Cardiac septum (tissue), 1 donor: ENCODE results near the gene LILRA5. TPM values are rescaled to one million over a fixed set of nuclear protein-coding genes. Genes with fewer than 3 reads are reported as not detected.
A peak's percentile ranks its signal among the peaks of the same experiment; 100 is the strongest.
"Not testable (repeated sequence)": the region's sequence is repeated elsewhere in the genome, so short reads cannot be mapped to it uniquely, and the experiment has no call there.

Source experiments
- DNase-seq: peaks from one replicate; pipeline ENCODE4 v3.0.0-alpha.2; 2020; ENCODE audit warnings: low spot score
- intact Hi-C: fragments of 100-400 bp; cut with DNase I; formaldehyde crosslinking; loops from one replicate; pipeline ENCODE4 v1.14.0; 2022
- long read RNA-seq: library from polyadenylated mRNA; unstranded; transcript quantifications from one replicate; pipeline ENCODE4 v2.0.0, GENCODE V29; 2021
- total RNA-seq: library from RNA; stranded (reverse); fragmentation: NEBNext Ultra II Directional; extraction: Animal tissue kit (Norgen Biotek cat#: 25700); gene quantifications from one replicate; pipeline ENCODE4 v1.2.1, GENCODE V29; 2021
- donor health status: DM: no; HTN: no; CAD: no.

LILRA5 gene
- total RNA-seq: 2.1 TPM
- long read RNA-seq, partial matches to known transcripts: 0 of 1 reads
- long read RNA-seq, other reads (novel, unspliced or antisense): 0 of 1 reads

DNA sequence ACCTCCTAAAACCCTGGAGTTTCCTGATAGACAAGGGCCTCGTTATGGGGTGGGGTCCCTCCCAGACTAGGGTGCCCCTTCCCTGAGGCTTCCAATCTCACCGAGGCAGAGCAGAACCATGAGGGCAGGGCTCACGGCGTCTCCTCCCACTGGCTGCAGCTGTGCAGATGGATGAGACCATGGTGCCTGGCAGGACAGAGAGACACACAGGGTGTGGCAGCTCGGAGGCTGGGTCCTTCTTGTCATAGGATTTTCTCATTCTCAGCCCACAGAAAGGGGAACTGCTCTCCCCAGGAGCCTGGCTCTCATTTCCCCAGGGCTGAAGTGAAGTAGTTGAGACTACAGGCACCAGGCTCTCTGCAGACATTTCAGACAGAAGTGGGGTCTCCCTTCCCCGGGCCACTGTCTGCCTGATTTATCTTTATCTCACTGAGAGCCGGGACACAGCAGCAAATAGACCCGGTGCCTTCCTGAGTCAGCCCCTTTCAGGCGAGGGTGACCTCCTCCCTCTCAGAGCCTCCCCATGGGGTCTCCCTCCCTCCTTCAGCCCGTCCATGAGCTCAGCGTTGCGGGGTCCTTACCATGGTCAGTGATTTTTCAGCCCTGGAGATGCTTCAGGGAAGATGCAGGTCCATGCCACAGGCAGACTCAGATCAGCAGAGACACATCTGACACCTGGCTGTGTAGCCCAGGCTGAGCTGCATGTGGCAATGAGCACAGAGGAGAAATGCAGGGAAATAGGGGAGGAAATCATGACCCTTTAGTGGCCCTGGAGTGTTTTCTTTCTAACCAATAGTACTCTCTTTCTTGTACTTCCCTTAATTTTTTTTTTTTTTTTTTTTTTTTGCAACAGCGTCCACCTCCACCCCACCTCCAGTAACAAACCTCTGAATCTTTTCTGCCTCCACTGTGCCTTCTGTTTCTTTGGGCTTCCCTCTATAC is at the start of gene LILRA5:
Gene LILRA5 (minus strand): TSS at position 731 of the 942 bp plus-strand sequence. CDS start 147 bp downstream, at position 584.
- intact Hi-C loops: no loop called here
- peak; percentile 87 for DNase-seq

DNA sequence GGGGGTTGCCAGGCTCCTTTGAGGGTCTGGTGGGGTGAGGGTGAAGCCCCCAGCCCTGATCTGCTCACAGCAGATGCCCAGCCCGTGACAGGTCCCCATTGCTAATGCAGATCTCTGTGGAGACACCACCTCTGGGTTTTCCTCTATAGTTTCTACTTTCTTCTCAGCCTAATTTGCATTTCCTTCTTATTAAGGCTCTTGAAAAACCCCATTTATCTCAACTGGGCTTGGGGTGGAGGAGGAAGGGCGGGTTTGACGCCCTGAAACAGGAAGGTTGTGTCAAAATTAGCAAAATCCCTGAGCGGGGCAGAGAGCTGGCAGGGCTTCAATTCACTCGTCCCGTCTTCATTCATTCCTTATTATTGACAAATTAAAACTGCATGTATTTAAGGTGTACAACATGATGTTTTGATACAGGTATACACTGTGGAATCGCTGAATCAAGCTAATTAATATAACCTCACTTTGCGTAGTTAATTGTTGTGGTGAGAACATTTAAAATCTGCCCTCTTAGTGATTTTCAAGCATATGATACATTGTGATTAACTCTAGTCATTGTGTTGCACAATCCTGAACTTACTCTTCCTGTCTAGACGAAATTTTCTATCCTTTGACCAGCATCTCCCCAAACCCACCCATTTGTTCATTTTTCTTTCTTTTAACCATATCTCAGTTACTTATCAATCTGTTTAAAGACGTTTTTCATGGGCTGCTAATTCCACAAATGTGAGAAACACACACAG is 48.9 kb upstream of the LILRA5 start:
- intact Hi-C loops, DNase-seq: not testable (repeated sequence)

DNA sequence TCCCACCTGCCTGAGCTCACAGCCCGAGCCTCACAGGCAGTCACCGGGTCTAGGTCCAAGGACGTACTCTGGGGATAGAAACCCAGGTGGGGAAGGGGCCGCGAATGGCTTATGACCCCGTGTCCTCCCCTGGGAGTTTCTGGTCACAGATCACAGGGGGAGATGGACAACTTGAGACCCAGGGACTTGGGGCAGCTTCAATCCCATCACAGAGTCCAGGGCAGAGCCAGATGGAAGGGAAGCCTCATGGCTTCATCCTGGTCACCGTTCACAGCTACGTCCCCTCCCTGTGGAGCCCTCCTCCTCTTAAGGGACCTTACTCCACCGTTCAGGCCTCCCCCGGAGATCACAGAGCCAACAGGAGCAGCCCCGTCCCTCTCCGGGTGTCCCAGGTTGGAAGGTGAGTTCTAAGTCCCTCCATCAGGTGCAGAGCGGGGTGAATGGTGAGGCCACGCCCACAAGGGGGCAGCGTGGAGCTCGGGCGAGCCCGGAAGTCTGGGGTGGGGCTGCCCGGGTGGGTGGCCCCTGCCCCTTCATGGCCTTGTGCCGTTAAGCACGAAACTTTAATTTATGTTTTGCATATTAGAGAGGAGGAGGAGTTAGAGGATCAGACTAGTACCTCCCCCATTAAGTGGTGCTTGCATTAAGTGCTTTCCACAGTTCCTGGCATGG is 46.3 kb upstream of the LILRA5 start:
- DNase-seq, intact Hi-C loops: not testable (repeated sequence)

DNA sequence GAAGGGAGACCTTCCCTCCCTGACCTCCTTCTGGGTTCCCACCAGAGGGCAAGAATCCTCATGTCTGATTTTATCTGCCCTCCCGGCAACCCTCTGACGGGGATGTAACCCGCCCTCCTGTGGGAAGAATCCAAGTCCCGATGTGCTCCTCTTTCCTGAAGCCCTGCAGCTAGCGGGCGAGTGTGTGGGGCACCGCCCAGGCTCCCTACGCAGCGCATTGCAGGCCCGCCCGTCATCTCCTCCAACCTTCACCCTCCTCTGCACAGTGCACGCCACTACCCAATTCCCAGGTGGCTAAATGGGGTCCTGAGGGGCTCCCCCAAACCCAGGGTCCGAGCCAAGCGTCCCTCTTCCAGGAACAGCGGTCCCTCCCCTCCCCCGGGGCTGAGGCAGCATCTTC is 44.4 kb upstream of the LILRA5 start:
- intact Hi-C loops: no loop called here

DNA sequence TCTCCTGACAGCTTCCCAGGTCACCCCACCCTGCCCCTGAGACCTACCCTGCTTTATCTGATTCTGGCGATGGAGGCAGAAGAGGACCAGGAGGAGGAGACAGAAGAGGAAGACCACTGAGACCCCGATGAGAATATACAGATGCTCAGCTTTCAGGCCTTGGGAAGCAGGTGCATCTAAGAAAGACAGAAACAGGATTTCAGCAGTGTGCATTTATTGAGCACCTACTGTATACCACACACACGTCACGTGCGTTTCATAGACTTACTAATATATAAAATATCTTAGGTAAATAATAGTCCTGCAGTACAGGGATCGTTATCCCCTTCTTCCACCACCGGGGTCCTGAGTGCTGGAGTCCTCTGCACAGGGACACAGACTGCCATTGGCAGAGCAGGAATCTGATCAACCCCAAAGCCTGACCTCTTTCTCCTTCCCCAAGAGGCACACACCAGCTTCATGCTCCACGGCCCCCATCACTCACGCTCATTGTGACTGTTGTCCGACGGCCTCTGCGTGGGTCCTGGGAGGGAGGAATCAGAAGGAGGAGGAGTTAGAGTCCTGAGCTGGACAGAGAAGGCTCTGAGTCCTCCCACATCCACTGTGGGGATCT is 43.6 kb upstream of the LILRA5 start:
- intact Hi-C loops: no loop called here
- no peak for DNase-seq

More for the DNA sequence above, 44.4 kb upstream of the LILRA5 start:
- DNase-seq: no peak

DNA sequence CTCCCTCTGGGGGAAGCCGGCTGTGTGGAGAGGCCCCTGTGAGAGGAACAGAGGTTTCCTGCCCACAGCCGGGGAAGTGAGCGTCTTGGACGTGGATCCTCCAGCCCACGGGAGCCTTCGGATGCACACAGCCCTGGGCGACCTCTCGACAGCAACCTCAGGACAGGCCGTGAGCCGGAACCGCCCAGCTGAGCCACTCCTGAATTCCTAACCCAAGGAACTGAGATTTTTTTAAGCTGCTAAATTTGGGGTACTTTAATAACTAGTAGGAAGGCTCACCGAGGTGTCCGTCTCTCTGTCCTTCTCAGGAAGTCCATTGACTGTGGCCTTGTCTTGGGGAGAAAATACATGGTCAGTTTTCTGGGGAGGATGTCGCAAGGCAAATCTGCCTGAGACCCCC is 42.7 kb upstream of the LILRA5 start:
- intact Hi-C loops: no loop called here
- no peak for DNase-seq

DNA sequence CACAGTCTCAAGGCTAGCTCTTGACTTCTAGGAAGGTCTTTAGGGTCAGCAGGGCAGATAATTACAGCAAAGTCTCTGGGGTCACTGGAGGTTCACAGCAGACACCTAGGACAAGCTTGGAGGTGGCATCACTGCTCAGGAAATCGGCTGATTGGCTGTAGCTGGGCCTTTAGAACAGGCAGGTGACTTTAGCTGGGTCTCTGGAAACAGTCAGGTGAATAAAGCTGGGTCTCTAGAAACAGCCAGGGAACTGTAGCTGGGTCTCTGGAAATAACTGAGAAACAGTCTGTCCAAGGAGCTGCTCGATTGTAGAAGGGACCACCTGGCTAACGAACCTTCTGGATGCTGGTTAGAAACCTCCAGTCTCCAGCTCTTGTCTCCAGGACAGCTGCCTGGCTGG is 41.8 kb upstream of the LILRA5 start:
- DNase-seq: no peak
- intact Hi-C loops: no loop called here

DNA sequence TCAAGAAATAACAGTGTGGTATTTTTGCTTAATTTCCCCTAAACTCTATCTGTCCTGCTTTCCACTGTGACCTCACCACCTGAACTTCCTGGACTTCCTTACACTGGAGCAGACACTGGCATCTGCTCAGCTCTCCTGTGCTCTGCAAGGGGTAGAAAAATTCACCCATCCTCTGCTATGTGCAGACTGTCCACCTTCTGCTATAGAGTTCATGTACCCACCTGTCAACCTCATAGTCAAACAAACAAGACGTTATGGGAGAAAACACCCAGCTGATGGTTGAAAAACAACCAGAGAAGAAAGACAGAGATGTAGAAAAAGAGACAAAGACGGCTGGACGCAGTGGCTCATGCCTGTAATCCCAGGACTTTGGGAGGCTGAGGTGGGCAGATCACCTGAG is 39.6 kb upstream of the LILRA5 start:
- intact Hi-C loops: no loop called here
- no peak for DNase-seq

DNA sequence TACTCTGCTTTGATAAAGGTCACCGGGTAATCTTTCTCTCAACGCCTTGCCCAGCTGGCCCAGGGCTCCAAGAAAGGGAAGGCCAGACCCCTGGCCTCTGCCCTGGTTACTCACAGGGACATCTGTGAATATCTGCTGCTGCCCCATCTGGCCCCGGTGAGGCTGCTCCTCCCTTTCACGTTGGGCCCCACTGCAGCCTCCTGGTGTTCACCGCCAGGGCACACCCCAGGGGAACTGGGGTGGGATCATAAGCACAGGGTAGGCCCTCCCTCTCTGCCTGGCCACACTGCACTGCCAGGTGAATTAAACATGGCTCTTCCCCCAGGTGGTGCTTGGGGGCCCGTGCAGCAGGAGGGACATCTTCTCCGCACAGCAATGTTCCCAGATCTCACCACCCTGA is 39.1 kb upstream of the LILRA5 start:
- intact Hi-C loops: no loop called here
- no peak for DNase-seq

DNA sequence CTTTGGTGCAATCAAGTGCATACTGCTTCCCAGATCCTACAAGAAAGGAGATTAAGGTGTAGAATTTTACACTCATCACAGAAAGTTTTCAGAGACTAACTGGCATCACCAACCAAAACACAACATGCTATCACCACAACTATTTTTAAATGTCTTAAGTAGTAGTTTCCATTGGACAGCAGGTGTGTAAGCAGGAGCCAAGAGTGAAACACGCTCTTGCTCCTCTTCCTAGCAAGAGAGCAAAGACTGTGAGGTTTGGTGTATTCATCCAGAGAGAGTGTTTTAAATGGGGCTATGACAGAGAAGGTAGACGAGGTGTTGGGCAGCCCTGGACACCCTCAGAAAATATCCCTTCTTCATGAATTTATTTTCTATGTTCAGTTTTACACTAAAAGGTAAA is 38.5 kb upstream of the LILRA5 start:
- intact Hi-C loops: no loop called here
- DNase-seq: no peak

DNA sequence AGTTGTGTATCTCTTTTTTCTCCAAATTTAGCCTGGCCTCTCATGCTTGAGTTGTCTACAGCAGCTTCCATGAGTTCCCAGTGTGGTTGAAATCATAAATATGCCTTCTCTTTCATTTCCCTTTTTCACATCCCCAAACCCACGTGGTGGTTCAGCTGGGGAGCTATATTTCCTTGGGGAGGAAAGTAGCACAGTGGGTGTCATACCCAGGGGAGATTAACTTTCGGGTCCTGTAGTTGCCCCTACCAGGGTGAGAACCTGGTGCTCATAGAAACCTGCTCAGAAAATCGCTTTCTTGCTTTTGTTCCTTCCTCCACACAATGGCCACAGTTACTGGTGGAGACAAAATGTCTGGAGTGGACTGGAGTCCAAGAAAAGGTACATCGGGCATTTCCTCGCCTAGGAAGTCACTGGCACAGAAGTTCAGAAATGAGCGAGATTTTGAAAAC is 33.0 kb upstream of the LILRA5 start:
- intact Hi-C loops: no loop called here
- DNase-seq: no peak

DNA sequence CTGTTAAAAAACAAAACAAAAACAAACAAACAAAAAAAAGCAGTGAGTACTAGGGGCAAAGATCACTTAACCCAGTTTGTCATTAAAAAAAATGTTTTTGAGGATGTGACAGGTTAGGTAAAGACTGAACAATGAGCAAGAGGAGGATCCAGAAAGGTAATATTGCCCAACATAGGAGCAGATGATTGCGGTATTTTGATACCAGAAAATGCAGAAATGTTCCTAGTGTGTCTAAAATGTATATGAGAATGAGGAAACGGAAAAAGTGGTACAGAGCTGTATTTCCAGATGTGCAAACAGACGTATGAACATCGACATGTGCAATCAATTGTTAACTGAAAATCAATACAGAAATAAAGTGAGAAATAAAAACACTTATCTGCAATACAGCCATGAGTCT is 30.9 kb upstream of the LILRA5 start:
- intact Hi-C loops: no loop called here
- no peak for DNase-seq

DNA sequence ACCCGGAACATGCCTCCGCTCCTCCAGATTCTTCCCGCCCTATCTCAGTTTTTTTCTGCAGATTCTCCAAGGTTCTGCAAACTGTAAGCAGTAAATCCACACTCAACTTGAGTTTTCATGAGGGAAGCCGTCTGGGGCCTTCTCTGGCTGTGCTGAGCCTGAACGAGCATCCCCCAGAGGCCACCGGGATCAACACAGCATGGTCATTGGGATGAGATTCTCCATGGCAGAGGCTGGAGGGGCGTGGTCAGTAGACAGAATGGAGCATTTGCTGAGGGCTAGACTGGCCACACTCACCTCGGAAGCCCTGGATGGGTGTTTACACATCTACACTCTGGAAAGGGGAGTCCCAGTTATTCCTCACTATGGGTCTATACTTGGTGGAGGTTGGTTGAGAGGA is 28.3 kb upstream of the LILRA5 start:
- DNase-seq: no peak
- intact Hi-C loops: no loop called here

DNA sequence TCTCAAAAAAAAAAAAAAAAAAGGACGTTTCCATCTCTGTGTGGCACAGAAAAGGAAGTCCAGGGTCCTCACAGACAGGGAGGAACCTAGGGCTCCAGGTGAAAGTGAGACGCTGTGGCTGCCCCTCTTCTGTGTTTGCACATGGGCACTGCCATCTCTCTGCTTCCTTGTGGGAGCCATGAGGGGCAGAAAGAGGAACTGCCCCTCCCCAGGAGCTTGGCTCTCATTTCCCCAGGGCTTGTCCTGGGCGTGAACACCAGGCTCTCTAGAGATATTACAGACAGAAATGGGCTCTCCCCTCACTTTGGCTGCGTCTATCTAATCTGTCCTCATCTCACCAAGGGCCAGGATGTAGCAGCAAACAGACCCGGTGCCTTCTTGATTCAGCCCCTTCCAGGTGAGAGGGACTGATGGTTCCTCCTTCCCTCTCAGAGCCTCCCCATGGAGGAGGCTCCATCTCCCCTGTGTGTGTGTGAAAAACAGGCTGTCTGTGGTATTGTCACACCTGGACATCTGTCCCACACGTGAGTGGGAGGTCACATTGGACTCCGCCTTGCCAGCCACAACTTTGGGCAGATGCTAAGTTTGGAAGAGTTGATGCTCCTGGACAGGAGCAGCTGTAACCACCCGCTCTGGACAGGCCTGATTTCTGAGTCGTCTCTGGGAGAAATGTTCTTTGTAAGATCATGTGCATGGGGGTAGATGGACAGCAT is 26.8 kb upstream of the LILRA5 start:
- intact Hi-C loops: no loop called here
- no peak for DNase-seq

DNA sequence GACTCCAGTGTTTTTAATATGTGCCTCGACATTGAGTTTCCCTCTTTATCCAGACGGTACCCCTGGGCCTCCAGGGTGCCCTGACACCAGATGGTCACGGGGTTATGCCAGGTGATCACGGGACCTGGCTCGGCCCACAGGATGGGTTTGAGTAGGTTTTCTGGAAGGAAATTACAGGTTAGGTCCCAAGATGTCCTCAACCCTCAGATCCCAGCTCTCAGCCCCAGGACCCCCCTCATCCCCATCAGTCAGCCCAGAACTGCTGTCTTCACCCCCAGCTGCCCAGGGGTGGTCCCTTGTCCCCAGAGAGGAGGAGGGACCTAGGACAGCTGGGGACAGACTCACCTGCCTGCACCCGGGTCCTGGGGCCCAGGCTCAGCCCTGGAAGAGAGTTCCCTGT is 25.6 kb upstream of the LILRA5 start:
- intact Hi-C loops: no loop called here
- no peak for DNase-seq

DNA sequence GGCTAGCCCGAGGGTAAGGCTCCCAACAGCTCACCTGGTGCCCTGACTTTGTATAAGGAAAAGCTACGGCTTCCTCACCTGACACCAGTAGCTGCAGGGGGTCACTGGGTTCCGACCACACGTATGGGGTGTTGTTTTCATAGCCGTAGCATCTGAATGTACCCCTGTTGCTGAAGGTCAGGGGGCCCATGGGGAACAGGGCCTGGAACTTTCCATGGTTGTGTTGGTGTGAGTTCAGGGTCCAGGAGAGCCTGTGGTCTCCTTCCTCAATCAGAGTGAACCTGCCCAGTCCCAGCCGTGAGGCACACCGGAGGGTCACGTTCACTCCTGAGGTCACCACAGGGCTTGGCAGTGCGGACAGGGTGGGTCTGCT is 24.9 kb upstream of the LILRA5 start:
- no peak for DNase-seq
- intact Hi-C loops: no loop called here

DNA sequence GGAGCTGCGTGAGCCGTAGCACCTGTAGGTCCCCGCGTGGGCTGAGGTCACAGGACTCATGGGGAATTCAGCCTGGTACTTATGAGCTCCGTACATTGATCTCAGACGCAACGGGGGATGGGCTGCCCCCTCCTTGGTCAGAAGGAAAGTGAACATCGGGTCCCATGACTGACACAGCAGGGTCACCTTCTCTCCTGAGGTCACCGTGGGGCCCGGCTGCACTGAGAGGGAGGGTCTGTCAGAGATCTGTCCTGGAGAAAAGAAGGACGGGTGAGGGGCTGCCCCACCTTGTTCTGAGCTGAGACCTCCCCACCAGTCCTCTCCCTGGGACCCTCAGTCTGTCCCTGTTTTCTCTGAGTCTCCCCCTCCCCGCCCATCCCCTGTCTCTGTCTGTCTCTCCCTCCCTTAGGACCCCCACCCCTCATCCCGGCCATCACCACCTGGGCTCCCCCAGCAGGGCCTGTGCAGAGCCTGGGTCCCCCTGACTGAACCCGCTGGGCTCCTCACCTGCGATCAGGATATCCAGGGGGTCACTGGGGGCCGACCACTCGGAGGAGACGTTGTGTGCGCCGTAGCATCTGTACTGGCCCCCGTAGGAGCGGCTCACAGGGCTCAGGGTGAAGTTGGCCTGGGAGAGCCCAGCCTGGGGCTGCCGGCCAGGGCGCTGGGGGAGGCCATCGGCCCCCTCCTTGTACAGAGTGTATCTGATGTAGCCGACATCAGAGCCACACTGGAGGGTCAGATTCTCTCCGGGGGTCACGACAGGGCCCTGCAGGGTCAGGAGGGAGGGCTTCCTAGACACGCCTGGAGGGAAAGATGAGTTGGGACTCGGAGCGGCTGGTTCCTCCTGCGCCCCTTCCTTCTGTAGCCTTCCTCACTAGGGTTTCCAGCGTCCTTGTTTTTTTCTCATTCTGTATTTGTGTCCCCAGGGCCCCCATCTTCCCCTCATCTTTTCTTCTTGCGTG is 24.2 kb upstream of the LILRA5 start:
- no peak for DNase-seq
- intact Hi-C loops: no loop called here
